Measurements from ENCODE around the gene GRID2IP. TPM values are rescaled to one million over a fixed set of nuclear protein-coding genes. Genes with fewer than 3 reads are reported as not detected.

The GRID2IP gene
- total and polyA plus RNA-seq, 10 of the 15 experiments (the other 5 are each of a cell fraction or from before 2014, with no cell fraction given) = not detected

DNA sequence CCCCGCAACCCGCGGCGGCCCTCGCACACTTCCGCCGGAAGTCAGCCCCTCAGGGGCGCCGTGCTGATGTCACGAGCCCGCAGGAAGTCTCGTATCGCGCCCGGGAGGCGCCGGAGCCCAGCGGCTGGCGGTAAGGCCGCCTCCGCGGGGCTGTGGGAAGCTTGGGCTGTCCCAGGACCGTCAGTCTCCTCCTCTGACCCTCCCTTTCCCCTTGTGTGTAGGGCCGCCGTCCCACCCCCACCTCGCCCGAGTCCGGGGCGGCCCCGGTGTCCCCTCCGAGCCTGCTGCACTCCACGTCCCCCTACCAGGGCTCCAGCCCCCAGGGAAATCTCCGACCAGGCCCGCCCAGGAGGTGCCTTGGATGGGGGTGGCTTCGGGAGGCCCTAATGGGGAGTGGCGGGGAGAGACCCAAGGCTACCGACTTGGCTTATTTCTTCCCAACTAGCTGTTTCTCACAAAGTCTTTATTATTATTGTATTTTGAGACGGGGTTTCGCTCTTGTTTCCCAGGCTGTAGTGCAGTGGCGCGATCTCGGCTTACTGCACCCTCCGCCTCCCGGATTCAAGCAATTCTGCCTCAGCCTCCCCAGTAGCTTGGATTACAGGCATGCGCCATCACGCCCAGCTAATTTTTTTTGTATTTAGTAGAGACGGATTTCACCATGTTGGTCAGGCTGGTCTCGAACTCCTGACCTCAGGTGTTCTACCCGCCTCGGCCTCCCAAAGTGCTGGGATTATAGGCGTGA is 26.3 kb upstream of the GRID2IP start, which contains the start of gene ZDHHC4 (continued):
- TF ChIP-seq, protein P1, sequence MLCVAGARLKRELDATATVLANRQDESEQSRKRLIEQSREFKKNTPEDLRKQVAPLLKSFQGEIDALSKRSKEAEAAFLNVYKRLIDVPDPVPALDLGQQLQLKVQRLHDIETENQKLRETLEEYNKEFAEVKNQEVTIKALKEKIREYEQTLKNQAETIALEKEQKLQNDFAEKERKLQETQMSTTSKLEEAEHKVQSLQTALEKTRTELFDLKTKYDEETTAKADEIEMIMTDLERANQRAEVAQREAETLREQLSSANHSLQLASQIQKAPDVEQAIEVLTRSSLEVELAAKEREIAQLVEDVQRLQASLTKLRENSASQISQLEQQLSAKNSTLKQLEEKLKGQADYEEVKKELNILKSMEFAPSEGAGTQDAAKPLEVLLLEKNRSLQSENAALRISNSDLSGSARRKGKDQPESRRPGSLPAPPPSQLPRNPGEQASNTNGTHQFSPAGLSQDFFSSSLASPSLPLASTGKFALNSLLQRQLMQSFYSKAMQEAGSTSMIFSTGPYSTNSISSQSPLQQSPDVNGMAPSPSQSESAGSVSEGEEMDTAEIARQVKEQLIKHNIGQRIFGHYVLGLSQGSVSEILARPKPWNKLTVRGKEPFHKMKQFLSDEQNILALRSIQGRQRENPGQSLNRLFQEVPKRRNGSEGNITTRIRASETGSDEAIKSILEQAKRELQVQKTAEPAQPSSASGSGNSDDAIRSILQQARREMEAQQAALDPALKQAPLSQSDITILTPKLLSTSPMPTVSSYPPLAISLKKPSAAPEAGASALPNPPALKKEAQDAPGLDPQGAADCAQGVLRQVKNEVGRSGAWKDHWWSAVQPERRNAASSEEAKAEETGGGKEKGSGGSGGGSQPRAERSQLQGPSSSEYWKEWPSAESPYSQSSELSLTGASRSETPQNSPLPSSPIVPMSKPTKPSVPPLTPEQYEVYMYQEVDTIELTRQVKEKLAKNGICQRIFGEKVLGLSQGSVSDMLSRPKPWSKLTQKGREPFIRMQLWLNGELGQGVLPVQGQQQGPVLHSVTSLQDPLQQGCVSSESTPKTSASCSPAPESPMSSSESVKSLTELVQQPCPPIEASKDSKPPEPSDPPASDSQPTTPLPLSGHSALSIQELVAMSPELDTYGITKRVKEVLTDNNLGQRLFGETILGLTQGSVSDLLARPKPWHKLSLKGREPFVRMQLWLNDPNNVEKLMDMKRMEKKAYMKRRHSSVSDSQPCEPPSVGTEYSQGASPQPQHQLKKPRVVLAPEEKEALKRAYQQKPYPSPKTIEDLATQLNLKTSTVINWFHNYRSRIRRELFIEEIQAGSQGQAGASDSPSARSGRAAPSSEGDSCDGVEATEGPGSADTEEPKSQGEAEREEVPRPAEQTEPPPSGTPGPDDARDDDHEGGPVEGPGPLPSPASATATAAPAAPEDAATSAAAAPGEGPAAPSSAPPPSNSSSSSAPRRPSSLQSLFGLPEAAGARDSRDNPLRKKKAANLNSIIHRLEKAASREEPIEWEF (IDR thresholded peaks at IDR 0.05; ENCODE audit: insufficient replicate concordance, low read depth, low read length) = no peak
- TF ChIP-seq ZNF384 (IDR thresholded peaks at IDR 0.05; ENCODE audit: borderline replicate concordance, low read depth, low read length) = no peak
- no peak for TF ChIP-seq HDAC2 (IDR thresholded peaks at IDR 0.05)
- peak; percentile 75 for TF ChIP-seq NBN (IDR thresholded peaks at IDR 0.05)
- TF ChIP-seq, protein P2, sequence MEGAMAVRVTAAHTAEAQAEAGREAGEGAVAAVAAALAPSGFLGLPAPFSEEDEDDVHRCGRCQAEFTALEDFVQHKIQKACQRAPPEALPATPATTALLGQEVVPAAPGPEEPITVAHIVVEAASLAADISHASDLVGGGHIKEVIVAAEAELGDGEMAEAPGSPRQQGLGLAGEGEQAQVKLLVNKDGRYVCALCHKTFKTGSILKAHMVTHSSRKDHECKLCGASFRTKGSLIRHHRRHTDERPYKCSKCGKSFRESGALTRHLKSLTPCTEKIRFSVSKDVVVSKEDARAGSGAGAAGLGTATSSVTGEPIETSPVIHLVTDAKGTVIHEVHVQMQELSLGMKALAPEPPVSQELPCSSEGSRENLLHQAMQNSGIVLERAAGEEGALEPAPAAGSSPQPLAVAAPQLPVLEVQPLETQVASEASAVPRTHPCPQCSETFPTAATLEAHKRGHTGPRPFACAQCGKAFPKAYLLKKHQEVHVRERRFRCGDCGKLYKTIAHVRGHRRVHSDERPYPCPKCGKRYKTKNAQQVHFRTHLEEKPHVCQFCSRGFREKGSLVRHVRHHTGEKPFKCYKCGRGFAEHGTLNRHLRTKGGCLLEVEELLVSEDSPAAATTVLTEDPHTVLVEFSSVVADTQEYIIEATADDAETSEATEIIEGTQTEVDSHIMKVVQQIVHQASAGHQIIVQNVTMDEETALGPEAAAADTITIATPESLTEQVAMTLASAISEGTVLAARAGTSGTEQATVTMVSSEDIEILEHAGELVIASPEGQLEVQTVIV (IDR thresholded peaks at IDR 0.05; ENCODE audit: borderline replicate concordance, partially characterized antibody) = no peak
- no peak for TF ChIP-seq YBX1 (IDR thresholded peaks at IDR 0.05)
- TF ChIP-seq NRF1 (conservative IDR thresholded peaks at IDR 0.05; ENCODE audit: low read depth, low read length) = no peak
- TF ChIP-seq ZSCAN29 (IDR thresholded peaks at IDR 0.05) = no peak
- TF ChIP-seq NFYA (IDR thresholded peaks at IDR 0.05; ENCODE audit: borderline replicate concordance, low read depth, low read length) = no peak
- TF ChIP-seq HDGF (IDR thresholded peaks at IDR 0.05) = 0 out of 2 replicates have a peak, but pooled peaks have one; percentile 58
- TF ChIP-seq ZNF274 (IDR thresholded peaks at IDR 0.05; ENCODE audit: insufficient read depth, insufficient read length) = no peak
- TF ChIP-seq, protein P3, sequence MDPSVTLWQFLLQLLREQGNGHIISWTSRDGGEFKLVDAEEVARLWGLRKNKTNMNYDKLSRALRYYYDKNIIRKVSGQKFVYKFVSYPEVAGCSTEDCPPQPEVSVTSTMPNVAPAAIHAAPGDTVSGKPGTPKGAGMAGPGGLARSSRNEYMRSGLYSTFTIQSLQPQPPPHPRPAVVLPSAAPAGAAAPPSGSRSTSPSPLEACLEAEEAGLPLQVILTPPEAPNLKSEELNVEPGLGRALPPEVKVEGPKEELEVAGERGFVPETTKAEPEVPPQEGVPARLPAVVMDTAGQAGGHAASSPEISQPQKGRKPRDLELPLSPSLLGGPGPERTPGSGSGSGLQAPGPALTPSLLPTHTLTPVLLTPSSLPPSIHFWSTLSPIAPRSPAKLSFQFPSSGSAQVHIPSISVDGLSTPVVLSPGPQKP (IDR thresholded peaks at IDR 0.05; ENCODE audit: low read depth, low read length) = peak; percentile 93
- TF ChIP-seq CHD4 (IDR thresholded peaks at IDR 0.05) = no peak
- no peak for TF ChIP-seq EZH2 (IDR thresholded peaks at IDR 0.05; ENCODE audit: borderline replicate concordance, control insufficient read depth, low read depth, low read length)
- TF ChIP-seq RELA (IDR thresholded peaks at IDR 0.05; ENCODE audit: borderline replicate concordance, partially characterized antibody) = no peak
- TF ChIP-seq, protein P4, sequence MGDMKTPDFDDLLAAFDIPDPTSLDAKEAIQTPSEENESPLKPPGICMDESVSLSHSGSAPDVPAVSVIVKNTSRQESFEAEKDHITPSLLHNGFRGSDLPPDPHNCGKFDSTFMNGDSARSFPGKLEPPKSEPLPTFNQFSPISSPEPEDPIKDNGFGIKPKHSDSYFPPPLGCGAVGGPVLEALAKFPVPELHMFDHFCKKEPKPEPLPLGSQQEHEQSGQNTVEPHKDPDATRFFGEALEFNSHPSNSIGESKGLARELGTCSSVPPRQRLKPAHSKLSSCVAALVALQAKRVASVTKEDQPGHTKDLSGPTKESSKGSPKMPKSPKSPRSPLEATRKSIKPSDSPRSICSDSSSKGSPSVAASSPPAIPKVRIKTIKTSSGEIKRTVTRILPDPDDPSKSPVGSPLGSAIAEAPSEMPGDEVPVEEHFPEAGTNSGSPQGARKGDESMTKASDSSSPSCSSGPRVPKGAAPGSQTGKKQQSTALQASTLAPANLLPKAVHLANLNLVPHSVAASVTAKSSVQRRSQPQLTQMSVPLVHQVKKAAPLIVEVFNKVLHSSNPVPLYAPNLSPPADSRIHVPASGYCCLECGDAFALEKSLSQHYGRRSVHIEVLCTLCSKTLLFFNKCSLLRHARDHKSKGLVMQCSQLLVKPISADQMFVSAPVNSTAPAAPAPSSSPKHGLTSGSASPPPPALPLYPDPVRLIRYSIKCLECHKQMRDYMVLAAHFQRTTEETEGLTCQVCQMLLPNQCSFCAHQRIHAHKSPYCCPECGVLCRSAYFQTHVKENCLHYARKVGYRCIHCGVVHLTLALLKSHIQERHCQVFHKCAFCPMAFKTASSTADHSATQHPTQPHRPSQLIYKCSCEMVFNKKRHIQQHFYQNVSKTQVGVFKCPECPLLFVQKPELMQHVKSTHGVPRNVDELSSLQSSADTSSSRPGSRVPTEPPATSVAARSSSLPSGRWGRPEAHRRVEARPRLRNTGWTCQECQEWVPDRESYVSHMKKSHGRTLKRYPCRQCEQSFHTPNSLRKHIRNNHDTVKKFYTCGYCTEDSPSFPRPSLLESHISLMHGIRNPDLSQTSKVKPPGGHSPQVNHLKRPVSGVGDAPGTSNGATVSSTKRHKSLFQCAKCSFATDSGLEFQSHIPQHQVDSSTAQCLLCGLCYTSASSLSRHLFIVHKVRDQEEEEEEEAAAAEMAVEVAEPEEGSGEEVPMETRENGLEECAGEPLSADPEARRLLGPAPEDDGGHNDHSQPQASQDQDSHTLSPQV (IDR thresholded peaks at IDR 0.05) = no peak
- TF ChIP-seq RBBP5 (conservative IDR thresholded peaks at IDR 0.05) = no peak

Data from GM12878 (cell line).